GM10248 (cell line): ENCODE data around the gene ZNF521.
"Not testable (repeated sequence)": the region's sequence is repeated elsewhere in the genome, so short reads cannot be mapped to it uniquely, and the experiment has no call there.

Experiments used
- CTCF ChIA-PET: fragments of 300-600 bp; sonication (Branson Sonifier 250); formaldehyde crosslinking; extraction: SDS; loops from one replicate; lab custom pipeline; 2021; ENCODE audit warnings: antibody characterized with exemption; lab: Yijun Ruan, JAX
- POLR2A ChIA-PET: fragments of 350-650 bp; sonication (Branson Sonifier 250); formaldehyde crosslinking; extraction: SDS; loops from one replicate; lab custom pipeline; 2020; ENCODE audit warnings: antibody characterized with exemption; lab: Yijun Ruan, JAX
- DNase-seq: peaks from one replicate; pipeline ENCODE4 v3.0.0; 2012; ENCODE audit errors: extremely low spot score
- TF ChIP-seq, protein P1 (sequence below): IDR thresholded peaks from 2 replicates; pipeline ENCODE4 v1.5.1; 2012; ENCODE audit warnings: mild to moderate bottlenecking, low read depth; ENCODE audit errors: extremely low read depth, missing control alignments, control extremely low read depth

The ZNF521 gene

DNA sequence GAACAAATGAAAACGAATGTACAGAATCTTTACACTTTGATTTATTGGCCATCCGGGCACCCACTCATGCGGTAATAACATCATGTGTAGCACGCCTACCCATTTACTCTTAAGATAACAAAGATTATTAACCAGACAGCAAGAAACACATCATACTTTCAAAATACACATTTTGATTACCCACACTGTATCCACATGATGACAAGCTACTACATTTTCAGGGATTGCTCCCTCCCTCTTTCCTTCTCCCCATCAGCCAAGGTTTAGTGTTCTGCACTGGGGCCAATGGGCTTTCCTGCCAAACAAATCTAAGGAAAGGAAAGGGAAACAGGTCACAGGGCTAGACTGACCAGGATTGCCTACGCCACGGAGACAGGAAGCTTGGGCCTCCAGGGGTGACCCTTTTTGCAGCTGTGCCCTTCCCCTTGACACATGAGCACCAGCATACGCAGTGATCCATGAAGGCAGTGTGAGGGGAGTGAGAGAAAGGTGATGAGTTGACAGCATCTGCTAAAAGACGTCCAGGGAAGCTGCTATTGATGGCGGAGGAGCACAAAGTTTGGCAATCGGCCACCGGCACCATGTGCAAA is 76.5 kb downstream of the ZNF521 start:
- POLR2A ChIA-PET = no interaction called here
- CTCF ChIA-PET = interaction anchor here (1.2 to 1.3 kb wide), 2 partner anchors 16 to 18 kb away, joined by 3 read pairs; no protein-coding TSS in a partner anchor
- no peak for DNase-seq
- TF ChIP-seq, protein P1, sequence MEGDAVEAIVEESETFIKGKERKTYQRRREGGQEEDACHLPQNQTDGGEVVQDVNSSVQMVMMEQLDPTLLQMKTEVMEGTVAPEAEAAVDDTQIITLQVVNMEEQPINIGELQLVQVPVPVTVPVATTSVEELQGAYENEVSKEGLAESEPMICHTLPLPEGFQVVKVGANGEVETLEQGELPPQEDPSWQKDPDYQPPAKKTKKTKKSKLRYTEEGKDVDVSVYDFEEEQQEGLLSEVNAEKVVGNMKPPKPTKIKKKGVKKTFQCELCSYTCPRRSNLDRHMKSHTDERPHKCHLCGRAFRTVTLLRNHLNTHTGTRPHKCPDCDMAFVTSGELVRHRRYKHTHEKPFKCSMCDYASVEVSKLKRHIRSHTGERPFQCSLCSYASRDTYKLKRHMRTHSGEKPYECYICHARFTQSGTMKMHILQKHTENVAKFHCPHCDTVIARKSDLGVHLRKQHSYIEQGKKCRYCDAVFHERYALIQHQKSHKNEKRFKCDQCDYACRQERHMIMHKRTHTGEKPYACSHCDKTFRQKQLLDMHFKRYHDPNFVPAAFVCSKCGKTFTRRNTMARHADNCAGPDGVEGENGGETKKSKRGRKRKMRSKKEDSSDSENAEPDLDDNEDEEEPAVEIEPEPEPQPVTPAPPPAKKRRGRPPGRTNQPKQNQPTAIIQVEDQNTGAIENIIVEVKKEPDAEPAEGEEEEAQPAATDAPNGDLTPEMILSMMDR = no peak

DNA sequence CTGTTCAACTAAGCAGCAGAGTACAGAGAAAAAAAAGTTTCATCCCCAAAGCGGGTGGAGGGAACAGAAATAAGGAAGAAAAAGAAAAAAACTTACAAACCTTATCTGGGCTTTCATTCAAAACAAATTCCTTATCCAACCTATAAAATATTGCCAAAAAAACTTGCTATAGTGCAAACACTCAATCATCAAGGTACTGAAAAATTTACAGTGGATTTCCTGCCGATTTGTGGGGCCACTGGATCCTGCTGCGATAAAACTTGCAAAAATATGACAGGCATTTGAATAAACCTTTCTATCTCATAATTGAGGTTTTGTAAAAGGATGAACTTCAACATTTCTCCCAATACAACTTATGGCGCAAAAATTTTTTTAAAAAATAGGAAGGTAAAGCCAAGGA is 77.0 kb downstream of the ZNF521 start:
- ChIA-PET CTCF (interaction anchor here (1.2 to 1.3 kb wide), 2 partner anchors 15 to 18 kb away, joined by 3 read pairs; no protein-coding TSS in a partner anchor), POLR2A (no interaction called here)
- DNase-seq = no peak
- TF ChIP-seq, protein P1 = no peak

DNA sequence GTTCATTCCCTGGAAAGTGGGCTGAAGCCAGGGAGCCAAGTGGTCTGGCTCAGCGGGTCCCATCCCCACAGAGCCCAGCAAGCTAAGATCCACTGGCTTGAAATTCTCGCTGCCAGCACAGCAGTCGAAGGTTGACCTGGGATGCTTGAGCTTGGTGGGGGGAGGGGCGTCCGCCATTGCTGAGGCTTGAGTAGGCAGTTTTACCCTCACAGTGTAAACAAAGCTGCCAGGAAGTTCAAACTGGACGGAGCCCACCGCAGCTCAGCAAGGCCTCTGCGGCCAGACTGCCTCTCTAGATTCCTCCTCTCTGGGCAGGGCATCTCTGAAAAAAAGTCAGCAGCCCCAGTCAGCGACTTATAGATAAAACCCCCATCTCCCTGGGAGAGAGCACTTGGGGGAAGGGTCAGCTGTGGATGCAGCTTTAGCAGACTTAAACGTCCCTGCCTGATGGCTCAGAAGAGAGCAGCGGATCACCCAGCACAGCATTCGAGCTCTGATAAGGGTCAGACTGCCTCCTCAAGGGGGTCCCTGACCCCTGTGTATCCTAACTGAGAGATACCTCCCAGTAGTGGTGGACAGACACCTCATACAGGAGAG is 84.9 kb downstream of the ZNF521 start:
- CTCF ChIA-PET, POLR2A ChIA-PET, DNase-seq: not testable (repeated sequence)

DNA sequence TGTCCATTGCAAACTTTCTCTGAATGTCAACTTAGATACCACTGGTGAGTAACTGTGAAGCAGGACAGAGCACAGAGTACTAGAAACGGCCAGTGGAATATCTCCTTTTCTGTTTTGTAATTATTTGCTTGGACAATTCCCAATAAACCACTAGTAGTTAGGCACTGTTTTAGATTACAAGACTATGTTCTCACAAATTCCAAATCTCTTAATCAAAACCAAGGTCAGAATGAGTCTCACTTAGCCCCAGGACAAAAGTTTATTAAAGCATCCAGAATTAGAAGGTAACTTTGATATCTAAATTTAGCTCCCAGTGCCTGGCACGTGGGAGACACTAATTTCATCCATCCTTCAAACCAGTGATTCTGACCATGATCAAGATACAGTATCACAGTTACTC is 89.0 kb downstream of the ZNF521 start:
- CTCF ChIA-PET = interaction anchor here (1.3 kb wide), 1 partner anchor 9 kb away, joined by 3 read pairs; no protein-coding TSS in a partner anchor
- DNase-seq = no peak
- TF ChIP-seq, protein P1 = no peak
- POLR2A ChIA-PET = no interaction called here

DNA sequence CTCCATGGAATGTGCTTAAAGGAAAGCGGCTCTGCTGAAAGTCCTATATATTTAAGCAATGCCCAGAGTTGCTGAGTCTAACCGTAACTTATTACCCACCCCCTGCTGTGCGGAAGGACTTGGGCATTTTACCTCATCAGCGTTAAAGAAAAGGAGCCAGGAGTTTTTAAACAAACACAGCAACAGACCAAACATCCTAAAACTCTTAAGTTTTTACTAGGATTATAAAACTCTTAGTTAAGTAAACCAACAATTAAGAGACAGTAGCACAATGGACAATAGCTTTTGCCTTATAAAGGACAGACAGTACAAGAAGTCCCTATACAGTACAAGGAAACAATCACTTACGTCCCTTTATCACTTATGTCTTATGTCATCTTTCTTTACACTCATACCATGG is 90.2 kb downstream of the ZNF521 start:
- TF ChIP-seq, protein P1 = no peak
- POLR2A ChIA-PET = no interaction called here

DNA sequence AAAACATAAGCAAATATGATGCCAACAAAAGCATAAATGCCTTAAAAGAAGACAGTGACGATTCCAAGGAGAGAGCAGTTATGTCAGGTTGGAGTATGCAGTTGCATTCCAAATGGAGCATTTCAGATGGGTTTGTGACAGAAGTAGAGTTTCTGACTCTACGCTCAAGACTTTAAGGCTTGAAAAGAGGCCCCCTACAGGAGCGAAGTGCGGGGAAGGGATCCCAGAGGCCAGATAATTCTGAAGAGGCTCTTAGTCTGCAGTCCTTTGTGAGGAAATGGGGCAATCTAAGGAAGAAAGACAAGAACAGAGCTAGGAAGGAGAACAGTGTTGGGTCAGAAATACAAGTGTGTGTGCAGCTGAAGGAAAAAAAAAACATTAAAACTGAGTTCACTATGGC is 95.5 kb downstream of the ZNF521 start:
- POLR2A ChIA-PET = no interaction called here
- TF ChIP-seq, protein P1 = no peak
- CTCF ChIA-PET = interaction anchor here (1.1 kb wide), 1 partner anchor 19 kb away, joined by 3 read pairs; no protein-coding TSS in a partner anchor
- DNase-seq = no peak

More for the DNA sequence above, 90.2 kb downstream of the ZNF521 start:
- CTCF ChIA-PET = no interaction called here
- no peak for DNase-seq

DNA sequence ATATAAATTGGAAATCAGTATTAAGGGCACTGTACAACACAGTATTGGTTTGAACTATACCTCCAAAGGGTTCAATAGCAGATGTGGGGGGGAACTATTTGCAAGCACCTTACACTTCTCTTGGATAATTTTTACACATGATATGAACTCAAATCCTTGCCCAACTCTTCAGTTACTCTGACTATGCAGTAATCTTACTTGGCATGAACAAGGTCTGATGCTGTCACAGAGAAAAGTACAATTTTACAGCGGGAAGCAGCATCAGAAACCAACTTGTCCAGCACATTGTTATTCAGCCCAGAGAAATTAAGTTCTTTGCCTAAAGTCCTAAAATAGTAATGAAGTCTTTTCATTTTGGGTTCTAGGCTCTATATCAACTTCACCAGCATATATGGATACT is 98.2 kb downstream of the ZNF521 start:
- TF ChIP-seq, protein P1 = no peak
- DNase-seq = no peak
- ChIA-PET CTCF (interaction anchor here (1.3 kb wide), 1 partner anchor 10 kb away, joined by 3 read pairs; no protein-coding TSS in a partner anchor), POLR2A (no interaction called here)
